HG02884 (cell line): ENCODE data around the gene TMEM163.

Experiments used
- ATAC-seq: cut with Tn5 transposase; IDR thresholded peaks from one replicate; pipeline ENCODE4 v1.9.1; 2021; ENCODE audit warnings: mild to moderate bottlenecking, moderate library complexity; ENCODE audit not compliant: unreplicated experiment

Gene TMEM163

GRCh38 chr2:134460583-134460998, 258.2 kb downstream of the TMEM163 start:
- peak; percentile 89 for ATAC-seq

- ATAC-seq = no peak
Observed at GRCh38 chr2:134459706-134460406, 258.9 kb downstream of the TMEM163 start.

DNA sequence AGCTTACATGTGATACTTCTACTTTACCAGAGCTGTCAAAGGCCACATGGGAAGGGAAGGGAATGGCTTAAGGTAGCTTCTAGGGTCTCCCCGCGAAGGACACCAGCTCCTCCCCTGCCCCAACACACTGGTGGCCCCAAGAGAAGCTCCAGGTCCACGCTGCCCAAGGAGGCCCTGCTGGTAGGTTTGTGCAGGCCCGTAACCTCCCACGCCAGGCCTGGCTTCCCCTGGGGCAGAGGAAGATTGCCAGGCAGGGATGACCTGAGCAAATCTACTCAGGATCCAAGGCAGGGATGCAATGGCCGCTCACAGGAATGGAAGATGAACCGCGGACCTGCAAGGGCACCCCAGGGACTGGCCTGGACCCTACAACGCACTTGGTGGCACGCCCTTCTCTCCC, 259.9 kb downstream of the TMEM163 start:
- no peak for ATAC-seq

GRCh38 chr2:134458473-134458853, 260.3 kb downstream of the TMEM163 start:
- no peak for ATAC-seq

DNA sequence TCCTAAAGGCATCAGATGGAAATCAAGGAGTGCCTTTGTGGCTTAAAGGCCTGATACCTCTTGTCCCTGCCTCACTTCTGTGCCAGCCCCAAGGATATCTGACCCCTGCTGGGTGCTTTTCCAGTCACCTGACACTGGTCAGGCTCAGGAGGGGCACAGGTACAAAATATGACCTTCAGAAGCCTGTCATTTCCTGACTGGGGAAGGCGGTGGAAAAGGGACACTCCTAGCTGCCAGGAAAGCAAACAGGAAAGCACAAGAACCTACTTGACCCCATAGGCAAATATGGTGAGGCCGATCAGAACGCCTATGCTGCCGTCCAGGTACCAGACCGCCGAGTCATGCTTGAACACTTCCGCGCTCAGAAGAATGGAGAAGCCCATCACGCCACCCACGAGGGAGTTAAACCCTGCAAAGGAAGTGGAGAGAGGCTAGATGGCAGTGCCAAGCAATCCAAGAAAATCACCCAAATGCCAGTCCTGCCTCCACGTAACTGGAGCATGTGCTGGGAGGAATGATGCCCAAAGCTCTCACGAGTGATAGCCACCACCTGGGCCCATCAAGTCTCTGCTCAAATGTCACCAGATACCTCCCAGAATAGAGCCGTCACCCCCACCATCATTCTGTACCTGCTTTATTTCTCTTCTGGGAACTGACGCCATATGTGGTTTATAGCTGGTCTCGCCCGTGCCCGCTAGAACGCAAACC, 260.9 kb downstream of the TMEM163 start:
- ATAC-seq = no peak

DNA sequence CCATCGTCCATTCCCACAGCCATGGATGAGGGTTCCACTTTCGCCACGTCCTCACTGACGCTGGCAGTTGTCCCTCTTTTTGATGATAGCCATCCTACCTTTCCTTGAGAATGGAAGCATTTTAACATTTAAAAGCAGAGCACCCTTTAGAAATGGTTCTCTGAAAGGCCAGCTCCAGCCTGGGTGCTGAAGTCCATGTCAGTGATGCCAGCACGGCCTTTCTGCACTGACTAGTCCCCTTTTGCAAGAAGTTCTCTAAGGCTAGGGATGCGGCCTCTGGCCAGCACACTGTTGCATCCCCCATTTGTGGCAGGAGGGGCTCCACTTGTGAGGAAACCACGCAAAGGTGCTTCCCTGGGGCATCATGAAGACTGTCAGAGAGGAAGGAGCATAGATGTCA, 261.4 kb downstream of the TMEM163 start:
- no peak for ATAC-seq

DNA sequence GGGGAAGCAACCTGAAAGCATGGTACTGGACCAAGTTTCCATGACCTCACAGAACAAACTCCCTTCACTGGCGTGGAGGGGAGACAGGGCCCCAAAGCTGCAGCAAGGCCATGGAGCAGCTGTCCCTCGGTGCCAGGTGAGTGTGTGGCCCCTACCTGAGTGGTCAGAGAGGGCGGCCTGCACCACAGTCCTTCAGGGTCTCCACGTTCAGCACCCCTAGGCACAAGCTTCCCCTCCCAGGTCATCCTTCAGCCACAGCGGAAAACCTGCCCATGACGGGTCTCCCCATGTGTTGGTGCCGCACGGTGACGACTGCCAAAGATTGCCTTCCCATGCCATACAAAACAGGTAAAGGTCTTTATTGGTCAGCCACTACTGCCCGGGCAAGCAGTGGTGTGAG, 263.4 kb downstream of the TMEM163 start:
- no peak for ATAC-seq

GRCh38 chr2:134454931-134455330, 263.9 kb downstream of the TMEM163 start:
- ATAC-seq = no peak

DNA sequence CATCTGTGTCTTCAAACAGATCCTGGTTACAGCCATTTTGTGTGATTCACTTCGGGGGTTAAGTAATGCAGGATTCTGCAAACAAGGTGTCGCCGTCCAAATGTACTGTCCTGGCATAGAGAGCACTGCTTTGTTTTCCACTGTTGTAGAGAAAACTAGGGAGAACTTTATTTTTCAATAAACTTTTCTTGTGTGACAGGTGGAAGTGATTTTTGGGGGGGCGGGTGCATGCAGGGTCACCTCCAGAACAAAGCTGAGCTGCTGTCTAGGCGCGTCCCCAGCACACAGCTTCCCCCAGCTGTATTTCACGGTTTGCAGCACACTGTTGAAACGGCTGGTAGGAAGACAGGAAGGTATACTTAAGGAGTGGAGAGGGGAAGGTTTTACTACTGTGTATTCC, 264.4 kb downstream of the TMEM163 start:
- ATAC-seq = no peak

DNA sequence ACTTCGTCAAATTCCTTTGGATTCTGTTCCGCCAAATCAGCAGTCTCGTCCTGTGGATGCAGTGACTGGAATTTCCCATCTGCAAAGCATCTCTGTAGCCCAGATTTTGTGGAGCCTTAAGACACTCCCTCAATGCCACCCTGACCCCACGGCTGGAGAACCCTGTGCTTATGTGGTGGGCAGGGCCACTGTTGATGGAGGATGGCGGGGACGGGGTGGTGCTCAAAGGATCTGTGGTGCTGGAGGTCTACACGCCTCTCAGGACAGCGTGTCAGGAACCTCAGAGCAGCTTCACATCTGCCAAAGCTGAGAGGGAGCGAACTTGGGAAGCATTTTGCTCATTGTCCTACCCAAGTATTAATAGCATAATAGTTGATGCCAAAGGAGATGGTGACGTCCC, 264.8 kb downstream of the TMEM163 start:
- no peak for ATAC-seq

- ATAC-seq = no peak
Observed at GRCh38 chr2:134453476-134453875, 265.3 kb downstream of the TMEM163 start.

- ATAC-seq = no peak
Observed at GRCh38 chr2:134452042-134452733, 266.6 kb downstream of the TMEM163 start.

DNA sequence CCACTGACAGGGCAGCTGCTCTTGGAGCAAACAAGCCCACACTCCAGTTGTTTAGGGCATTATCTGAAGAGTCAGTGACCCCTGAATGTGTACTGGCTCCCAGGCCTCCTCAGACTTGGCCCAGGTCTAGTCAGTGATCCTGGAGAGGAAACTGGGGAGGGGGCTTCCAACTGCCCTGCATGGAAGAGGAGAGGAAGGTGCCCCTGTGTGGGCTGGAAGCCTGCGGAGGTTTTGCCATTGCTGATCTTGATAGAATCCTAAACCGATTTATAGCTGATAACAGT, 267.5 kb downstream of the TMEM163 start:
- ATAC-seq = no peak

DNA sequence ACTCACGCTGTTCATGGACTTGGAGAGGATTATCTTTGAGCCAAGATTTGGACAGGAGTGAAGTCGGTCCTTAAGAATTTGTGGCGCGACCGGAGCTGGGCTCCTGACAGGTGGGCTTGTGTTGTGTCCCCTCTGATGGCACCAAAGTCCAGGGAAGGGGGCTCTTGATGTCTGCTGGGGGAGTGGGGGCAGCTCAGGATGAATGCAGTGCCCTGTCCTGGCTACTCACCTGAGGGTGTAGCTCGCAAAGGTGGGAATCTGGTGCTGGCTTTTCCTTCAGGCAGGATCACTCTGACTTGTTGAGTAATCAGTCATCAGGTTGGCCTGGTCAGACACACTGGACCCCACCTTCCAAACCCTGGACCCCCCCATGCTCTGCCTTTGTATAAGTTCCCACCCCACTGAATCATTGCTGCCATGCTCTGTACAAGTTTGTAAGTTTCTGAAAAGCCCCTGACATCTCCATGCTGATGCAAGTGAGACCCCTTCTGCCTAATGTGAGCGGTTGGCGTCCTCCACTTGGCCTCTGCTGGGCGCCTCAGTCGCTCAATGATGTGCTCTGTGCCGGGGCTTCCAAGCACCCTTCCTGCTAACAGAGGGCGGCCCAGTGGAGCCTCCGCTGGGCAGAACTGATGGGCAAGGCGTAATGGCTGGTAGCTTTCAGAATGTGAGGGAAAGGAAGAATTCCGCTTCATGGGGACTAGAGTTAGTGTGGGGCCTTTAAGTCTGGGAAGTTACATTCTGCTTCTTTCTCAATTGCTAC, 268.9 kb downstream of the TMEM163 start:
- ATAC-seq = no peak

GRCh38 chr2:134449157-134449556, 269.6 kb downstream of the TMEM163 start:
- ATAC-seq = no peak

GRCh38 chr2:134448650-134449049, 270.1 kb downstream of the TMEM163 start:
- ATAC-seq = no peak

DNA sequence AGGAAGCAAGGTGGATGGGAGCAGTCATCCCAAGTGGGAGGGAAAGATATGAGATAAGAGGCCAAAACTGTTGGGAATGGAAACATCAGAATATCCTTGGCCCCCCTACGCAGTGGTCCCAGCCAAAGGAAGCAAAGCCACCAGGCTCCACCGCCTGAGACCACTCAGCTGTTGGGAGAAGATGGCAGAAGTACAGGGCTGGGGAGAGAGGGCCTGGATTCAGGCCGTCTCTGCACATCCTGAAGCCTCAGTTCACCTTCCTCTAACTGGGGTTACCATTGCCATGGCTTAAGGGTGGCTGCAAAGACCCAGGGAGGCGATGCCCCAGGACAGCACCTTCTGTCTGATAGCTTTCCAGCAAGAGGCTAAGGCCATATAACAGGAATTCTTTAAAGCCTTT, 271.1 kb downstream of the TMEM163 start:
- no peak for ATAC-seq

DNA sequence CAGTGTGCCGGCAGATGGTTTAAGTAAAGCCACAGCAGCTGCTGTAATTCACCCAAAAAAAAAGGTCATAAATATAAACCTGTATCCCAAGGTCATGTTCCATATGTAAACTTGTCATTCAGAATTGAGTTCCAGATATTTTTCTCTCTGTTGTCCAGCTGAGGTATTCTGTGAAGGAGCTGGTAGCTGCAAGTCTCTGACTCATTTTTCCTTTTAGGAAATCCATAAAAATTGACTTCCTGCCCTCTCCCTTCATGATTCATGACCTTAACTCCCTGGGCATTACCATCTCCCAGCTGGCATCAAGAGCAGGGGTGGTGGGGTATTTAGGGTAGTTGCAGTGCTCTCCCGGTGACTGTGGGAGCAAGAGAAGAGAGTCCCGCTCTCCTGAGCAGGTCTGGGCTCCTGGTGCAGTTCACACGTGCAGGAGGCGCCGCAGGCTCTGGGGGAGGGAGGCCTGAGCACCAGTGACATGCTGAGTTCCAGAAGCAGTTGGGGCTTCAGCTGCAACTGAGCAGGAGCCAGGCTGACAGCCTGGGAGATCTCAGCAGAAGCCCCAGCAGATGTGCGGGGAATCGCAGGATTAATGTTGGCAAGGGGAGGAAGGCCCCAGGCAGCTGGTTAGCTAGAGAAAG, 272.3 kb downstream of the TMEM163 start:
- no peak for ATAC-seq

DNA sequence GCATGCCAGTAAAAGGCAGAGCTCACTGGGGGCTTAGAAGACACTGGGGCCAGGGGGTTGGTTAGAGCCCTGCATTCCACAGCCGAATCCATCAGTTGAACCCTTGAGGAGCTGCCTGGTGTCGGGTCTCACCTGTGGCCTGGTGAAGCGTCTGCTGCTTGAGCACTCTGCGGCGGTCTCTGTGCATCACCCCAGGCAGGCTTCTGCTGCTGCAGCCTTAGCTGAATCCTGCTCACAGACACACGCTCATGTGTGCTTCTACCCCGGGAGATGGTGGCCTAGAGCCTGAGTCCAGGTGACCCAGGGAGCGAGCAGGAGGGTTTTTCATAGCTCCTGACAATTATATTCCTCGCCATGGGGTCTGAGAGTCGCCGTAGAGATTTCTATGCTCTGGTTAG, 272.8 kb downstream of the TMEM163 start:
- no peak for ATAC-seq

GRCh38 chr2:134445116-134445515, 273.7 kb downstream of the TMEM163 start:
- no peak for ATAC-seq

- ATAC-seq = no peak
Observed at GRCh38 chr2:134443814-134444480, 274.9 kb downstream of the TMEM163 start.
